Neural cell (in vitro differentiated cells): ENCODE measurements around the gene LAMB4.

Experiments used
- EP300 ChIP-seq: fragments of 450-650 bp; conservative IDR thresholded peaks from 2 replicates; pipeline ENCODE4 v1.6.1; 2014; ENCODE audit warnings: antibody characterized with exemption, mild to moderate bottlenecking, moderate library complexity; ENCODE audit not compliant: poor library complexity, severe bottlenecking
- EZH2 ChIP-seq: fragments of 200-600, 300-800 bp; shearing (Covaris generic), sonication (generic); IDR thresholded peaks from 2 replicates; pipeline ENCODE4 v1.6.1; 2014; ENCODE audit warnings: antibody characterized with exemption, low read length, borderline replicate concordance, mild to moderate bottlenecking; ENCODE audit not compliant: insufficient read depth, poor library complexity, severe bottlenecking
- MXI1 ChIP-seq: fragments of 450-650 bp; conservative IDR thresholded peaks from 2 replicates; pipeline ENCODE4 v1.6.1; 2014; ENCODE audit warnings: antibody characterized with exemption, mild to moderate bottlenecking; ENCODE audit not compliant: poor library complexity, severe bottlenecking
- POLR2AphosphoS5 ChIP-seq: IDR thresholded peaks from 2 replicates; pipeline ENCODE4 v1.6.1; 2012
- TAF1 ChIP-seq: IDR thresholded peaks from 2 replicates; pipeline ENCODE4 v1.6.1; 2012; ENCODE audit warnings: low read depth
- TF ChIP-seq, protein P1 (sequence below): fragments of 450-650 bp; IDR thresholded peaks from 2 replicates; pipeline ENCODE4 v1.5.1; 2014; ENCODE audit warnings: antibody characterized with exemption, mild to moderate bottlenecking, moderate library complexity; ENCODE audit not compliant: poor library complexity, severe bottlenecking
- TF ChIP-seq, protein P2 (sequence below): IDR thresholded peaks from 2 replicates; pipeline ENCODE4 v1.6.1; 2012; ENCODE audit warnings: borderline replicate concordance

DNA sequence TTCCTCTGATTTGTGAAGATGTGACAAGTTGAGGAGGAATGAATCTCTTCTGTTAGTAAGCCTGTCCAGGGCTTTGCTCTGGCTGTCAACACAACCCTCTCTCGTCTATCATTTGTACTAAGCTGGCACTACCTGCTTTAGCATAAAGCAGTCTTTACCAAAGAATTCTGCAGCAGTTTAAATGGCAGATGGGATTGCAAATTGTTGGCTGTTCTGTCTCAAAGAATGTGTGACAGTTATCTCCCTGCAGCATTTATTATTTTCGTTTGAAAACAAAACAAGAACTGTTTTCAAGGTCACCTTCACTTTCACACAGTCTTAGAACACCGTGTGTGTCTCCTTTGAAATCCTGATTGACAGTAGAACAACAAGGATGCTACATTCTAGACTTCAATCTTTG lies 122.4 kb downstream of the LAMB4 start:
- TF ChIP-seq, protein P1, sequence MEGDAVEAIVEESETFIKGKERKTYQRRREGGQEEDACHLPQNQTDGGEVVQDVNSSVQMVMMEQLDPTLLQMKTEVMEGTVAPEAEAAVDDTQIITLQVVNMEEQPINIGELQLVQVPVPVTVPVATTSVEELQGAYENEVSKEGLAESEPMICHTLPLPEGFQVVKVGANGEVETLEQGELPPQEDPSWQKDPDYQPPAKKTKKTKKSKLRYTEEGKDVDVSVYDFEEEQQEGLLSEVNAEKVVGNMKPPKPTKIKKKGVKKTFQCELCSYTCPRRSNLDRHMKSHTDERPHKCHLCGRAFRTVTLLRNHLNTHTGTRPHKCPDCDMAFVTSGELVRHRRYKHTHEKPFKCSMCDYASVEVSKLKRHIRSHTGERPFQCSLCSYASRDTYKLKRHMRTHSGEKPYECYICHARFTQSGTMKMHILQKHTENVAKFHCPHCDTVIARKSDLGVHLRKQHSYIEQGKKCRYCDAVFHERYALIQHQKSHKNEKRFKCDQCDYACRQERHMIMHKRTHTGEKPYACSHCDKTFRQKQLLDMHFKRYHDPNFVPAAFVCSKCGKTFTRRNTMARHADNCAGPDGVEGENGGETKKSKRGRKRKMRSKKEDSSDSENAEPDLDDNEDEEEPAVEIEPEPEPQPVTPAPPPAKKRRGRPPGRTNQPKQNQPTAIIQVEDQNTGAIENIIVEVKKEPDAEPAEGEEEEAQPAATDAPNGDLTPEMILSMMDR, result no peak
- peak; percentile 68 for TF ChIP-seq POLR2AphosphoS5
- TF ChIP-seq EZH2, result no peak
- no peak for TF ChIP-seq MXI1
- TF ChIP-seq, protein P2, sequence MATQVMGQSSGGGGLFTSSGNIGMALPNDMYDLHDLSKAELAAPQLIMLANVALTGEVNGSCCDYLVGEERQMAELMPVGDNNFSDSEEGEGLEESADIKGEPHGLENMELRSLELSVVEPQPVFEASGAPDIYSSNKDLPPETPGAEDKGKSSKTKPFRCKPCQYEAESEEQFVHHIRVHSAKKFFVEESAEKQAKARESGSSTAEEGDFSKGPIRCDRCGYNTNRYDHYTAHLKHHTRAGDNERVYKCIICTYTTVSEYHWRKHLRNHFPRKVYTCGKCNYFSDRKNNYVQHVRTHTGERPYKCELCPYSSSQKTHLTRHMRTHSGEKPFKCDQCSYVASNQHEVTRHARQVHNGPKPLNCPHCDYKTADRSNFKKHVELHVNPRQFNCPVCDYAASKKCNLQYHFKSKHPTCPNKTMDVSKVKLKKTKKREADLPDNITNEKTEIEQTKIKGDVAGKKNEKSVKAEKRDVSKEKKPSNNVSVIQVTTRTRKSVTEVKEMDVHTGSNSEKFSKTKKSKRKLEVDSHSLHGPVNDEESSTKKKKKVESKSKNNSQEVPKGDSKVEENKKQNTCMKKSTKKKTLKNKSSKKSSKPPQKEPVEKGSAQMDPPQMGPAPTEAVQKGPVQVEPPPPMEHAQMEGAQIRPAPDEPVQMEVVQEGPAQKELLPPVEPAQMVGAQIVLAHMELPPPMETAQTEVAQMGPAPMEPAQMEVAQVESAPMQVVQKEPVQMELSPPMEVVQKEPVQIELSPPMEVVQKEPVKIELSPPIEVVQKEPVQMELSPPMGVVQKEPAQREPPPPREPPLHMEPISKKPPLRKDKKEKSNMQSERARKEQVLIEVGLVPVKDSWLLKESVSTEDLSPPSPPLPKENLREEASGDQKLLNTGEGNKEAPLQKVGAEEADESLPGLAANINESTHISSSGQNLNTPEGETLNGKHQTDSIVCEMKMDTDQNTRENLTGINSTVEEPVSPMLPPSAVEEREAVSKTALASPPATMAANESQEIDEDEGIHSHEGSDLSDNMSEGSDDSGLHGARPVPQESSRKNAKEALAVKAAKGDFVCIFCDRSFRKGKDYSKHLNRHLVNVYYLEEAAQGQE, result no peak
- TF ChIP-seq EP300, result peak; percentile 65
- TF ChIP-seq TAF1, result no peak
